GM23338 (cell line): ENCODE results near the gene EXOC4. TPM values are rescaled to one million over a fixed set of nuclear protein-coding genes. Genes with fewer than 3 reads are reported as not detected.

Source experiments
- ATAC-seq: fragments of 200-7000 bp; cut with Tn5 transposase; 3 replicates; pipeline ENCODE4 v1.9.1; 2020
- DNase-seq: peaks from one replicate; pipeline ENCODE4 v3.0.0-alpha.2; 2015; ENCODE audit warnings: low spot score
- H2AFZ ChIP-seq: fragments of 200-600 bp; sonication (generic); 2 replicates; pipeline ENCODE4 v1.8.0; 2016; ENCODE audit warnings: antibody characterized with exemption, mild to moderate bottlenecking, moderate library complexity
- H3F3A ChIP-seq: fragments of 200-600 bp; sonication (generic); replicated peaks from 2 replicates; pipeline ENCODE4 v1.8.0; 2017; ENCODE audit warnings: antibody characterized with exemption, mixed run types, low read depth
- H3K27ac ChIP-seq: fragments of 200-600 bp; sonication (generic); 2 replicates; pipeline ENCODE4 v1.6.1; 2016; ENCODE audit warnings: low read depth
- H3K27me3 ChIP-seq: fragments of 200-600 bp; sonication (generic); 2 replicates; pipeline ENCODE4 v1.8.0; 2016; ENCODE audit warnings: mild to moderate bottlenecking, mixed run types, moderate library complexity; ENCODE audit not compliant: insufficient read depth
- H3K36me3 ChIP-seq: fragments of 200-600 bp; sonication (generic); 2 replicates; pipeline ENCODE4 v1.8.0; 2016; ENCODE audit warnings: mild to moderate bottlenecking; ENCODE audit not compliant: insufficient read depth
- H3K4me1 ChIP-seq: fragments of 200-600 bp; sonication (generic); 2 replicates; pipeline ENCODE4 v1.8.0; 2016; ENCODE audit warnings: mild to moderate bottlenecking, moderate library complexity; ENCODE audit not compliant: insufficient read depth
- H3K4me2 ChIP-seq: fragments of 200-600 bp; sonication (generic); 2 replicates; pipeline ENCODE4 v1.7.1; 2017; ENCODE audit warnings: mixed run types
- H3K4me3 ChIP-seq: fragments of 200-600 bp; sonication (generic); 2 replicates; pipeline ENCODE4 v1.6.1; 2016; ENCODE audit warnings: mixed run types
- H3K79me2 ChIP-seq: fragments of 200-600 bp; sonication (generic); replicated peaks from 2 replicates; pipeline ENCODE4 v1.8.0; 2017; ENCODE audit warnings: mild to moderate bottlenecking; ENCODE audit not compliant: insufficient read depth
- H3K9me2 ChIP-seq: fragments of 200-600 bp; sonication (generic); 2 replicates; pipeline ENCODE4 v1.8.0; 2017; ENCODE audit not compliant: insufficient read depth
- H4K20me1 ChIP-seq: fragments of 200-600 bp; sonication (generic); replicated peaks from 2 replicates; pipeline ENCODE4 v1.8.0; 2017; ENCODE audit warnings: mild to moderate bottlenecking; ENCODE audit not compliant: insufficient read depth
- H3K27ac Mint-ChIP-seq: 2 replicates; pipeline ENCODE4 v1.8.0; 2020; ENCODE audit warnings: inconsistent platforms, mild to moderate bottlenecking, moderate library complexity, mixed read lengths
- H3K27me3 Mint-ChIP-seq: 3 replicates; pipeline ENCODE4 v1.8.0; 2022; ENCODE audit warnings: low read depth, mild to moderate bottlenecking, moderate library complexity, mixed read lengths, inconsistent platforms; ENCODE audit not compliant: insufficient read depth, poor library complexity
- H3K36me3 Mint-ChIP-seq: 3 replicates; pipeline ENCODE4 v1.8.0; 2021; ENCODE audit warnings: low read depth, mild to moderate bottlenecking, inconsistent platforms, moderate library complexity, mixed read lengths
- H3K4me1 Mint-ChIP-seq: 3 replicates; pipeline ENCODE4 v1.8.0; 2020; ENCODE audit warnings: mild to moderate bottlenecking, inconsistent platforms, mixed read lengths
- H3K4me3 Mint-ChIP-seq: 3 replicates; pipeline ENCODE4 v1.8.0; 2021; ENCODE audit warnings: moderate library complexity, mild to moderate bottlenecking, inconsistent platforms, mixed read lengths
- H3K9me3 Mint-ChIP-seq: 3 replicates; pipeline ENCODE4 v1.8.0; 2020; ENCODE audit warnings: moderate library complexity, mild to moderate bottlenecking, inconsistent platforms, mixed read lengths
- CREB1 ChIP-seq: fragments of 250-450 bp; sonication (Bioruptor Pico); IDR thresholded peaks from 2 replicates; pipeline ENCODE4 v1.5.0; 2020; ENCODE audit warnings: low read depth, mild to moderate bottlenecking, moderate library complexity
- EZH2 ChIP-seq: fragments of 200-600 bp; sonication (generic); IDR thresholded peaks from one replicate; pipeline ENCODE4 v1.8.0; 2017; ENCODE audit warnings: antibody characterized with exemption, mild to moderate bottlenecking, low read depth; ENCODE audit not compliant: unreplicated experiment
- EZH2phosphoT487 ChIP-seq: fragments of 200-600 bp; sonication (generic); IDR thresholded peaks from one replicate; pipeline ENCODE4 v1.8.1; 2018; ENCODE audit warnings: antibody characterized with exemption; ENCODE audit not compliant: unreplicated experiment
- REST ChIP-seq: IDR thresholded peaks from one replicate; pipeline ENCODE4 v1.6.1; 2018; ENCODE audit warnings: antibody characterized with exemption; ENCODE audit not compliant: unreplicated experiment
- STAT1 ChIP-seq: IDR thresholded peaks from one replicate; pipeline ENCODE4 v1.6.1; 2016; ENCODE audit warnings: antibody characterized with exemption; ENCODE audit not compliant: unreplicated experiment
- ZNF114 ChIP-seq: fragments of 250-450 bp; sonication (Bioruptor Pico); IDR thresholded peaks from 2 replicates; pipeline ENCODE4 v1.5.0; 2020; ENCODE audit warnings: mild to moderate bottlenecking, moderate library complexity
- polyA plus RNA-seq: library from polyadenylated mRNA; unstranded; fragments of >200 nt; fragmentation: Nextera tagmentation; extraction: Ambion mirVana; gene quantifications from 2 replicates; pipeline ENCODE4 v1.2.1, GENCODE V29; 2016
- total RNA-seq: library from RNA; depleted of rRNA; stranded (reverse); fragments of >200 nt; shearing (Covaris generic); gene quantifications from 2 replicates; pipeline ENCODE4 v1.2.3, GENCODE V29; 2014
- TF ChIP-seq, protein P1 (sequence below), 2 experiments: fragments of 200-600 bp in 1 of 2; sonication (generic) in 1 of 2; conservative IDR thresholded peaks; 2 replicates each; pipeline versions ENCODE4 v1.5.1 to v1.6.1; 2016 to 2017; ENCODE audit warnings: antibody characterized with exemption in 2 of 2, low read depth in 2 of 2, mild to moderate bottlenecking in 2 of 2, moderate library complexity in 1 of 2

Gene EXOC4
- total and polyA plus RNA-seq, 2 experiments from 2014 or later, result 37.5 to 52.7 TPM

GRCh38 chr7:133997463-133997862, 744.6 kb downstream of the EXOC4 start (continued):
- TF ChIP-seq REST (no peak), ZNF114 (CRISPR knock-in tag) (no peak), CREB1 (CRISPR knock-in tag) (no peak), STAT1 (no peak), EZH2phosphoT487 (no peak), EZH2 (no peak)

DNA sequence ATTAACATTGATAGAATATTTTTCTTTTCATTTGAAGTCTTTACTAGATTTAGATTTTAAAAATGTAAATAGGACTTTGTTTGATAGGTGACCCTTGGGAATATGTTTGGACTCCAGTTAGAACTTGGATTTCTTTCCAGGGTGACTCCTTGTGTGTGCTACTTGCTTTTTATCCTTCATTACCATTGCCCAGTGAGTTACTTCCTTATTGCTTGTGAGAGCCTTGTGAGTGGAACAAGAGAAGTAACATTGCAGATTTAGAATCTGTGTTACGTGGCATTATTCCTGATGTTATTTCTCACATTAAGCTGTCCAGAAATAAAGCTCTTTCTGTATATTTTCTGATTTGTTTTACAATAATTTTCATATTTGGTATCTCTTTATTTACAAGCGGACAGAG, 746.3 kb downstream of the EXOC4 start:
- no peak overlapping the region for H3K27ac Mint-ChIP-seq
- no peaks in the 10 kb centered on the region for H3K9me2 ChIP-seq
- ATAC-seq, result no peak

GRCh38 chr7:134004829-134005505, 752.1 kb downstream of the EXOC4 start:
- Mint-ChIP-seq H3K4me1 (no peaks in the 10 kb centered on the region; the same call in 2 of the 3 replicates), H3K9me3 (no peaks in the 10 kb centered on the region), H3K4me3 (no peak overlapping the region), H3K27me3 (no peaks in the 10 kb centered on the region), H3K36me3 (peaks cover 6% of the 10 kb centered on the region; the same call in 1 of the 3 replicates), H3K27ac (no peak overlapping the region)
- no peaks in the 10 kb centered on the region for H4K20me1 ChIP-seq
- H3K4me2 ChIP-seq, result no peak overlapping the region
- H3K9me2 ChIP-seq, result peaks cover 9% of the 10 kb centered on the region
- TF ChIP-seq, protein P1, sequence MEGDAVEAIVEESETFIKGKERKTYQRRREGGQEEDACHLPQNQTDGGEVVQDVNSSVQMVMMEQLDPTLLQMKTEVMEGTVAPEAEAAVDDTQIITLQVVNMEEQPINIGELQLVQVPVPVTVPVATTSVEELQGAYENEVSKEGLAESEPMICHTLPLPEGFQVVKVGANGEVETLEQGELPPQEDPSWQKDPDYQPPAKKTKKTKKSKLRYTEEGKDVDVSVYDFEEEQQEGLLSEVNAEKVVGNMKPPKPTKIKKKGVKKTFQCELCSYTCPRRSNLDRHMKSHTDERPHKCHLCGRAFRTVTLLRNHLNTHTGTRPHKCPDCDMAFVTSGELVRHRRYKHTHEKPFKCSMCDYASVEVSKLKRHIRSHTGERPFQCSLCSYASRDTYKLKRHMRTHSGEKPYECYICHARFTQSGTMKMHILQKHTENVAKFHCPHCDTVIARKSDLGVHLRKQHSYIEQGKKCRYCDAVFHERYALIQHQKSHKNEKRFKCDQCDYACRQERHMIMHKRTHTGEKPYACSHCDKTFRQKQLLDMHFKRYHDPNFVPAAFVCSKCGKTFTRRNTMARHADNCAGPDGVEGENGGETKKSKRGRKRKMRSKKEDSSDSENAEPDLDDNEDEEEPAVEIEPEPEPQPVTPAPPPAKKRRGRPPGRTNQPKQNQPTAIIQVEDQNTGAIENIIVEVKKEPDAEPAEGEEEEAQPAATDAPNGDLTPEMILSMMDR (conservative IDR thresholded peaks at IDR 0.05; ENCODE audit: low read depth in 2 of 2), result 0 out of 4 replicates have a peak, but pooled peaks of 1 of the 2 experiments have one; percentile 17
- no peak for TF ChIP-seq EZH2phosphoT487
- no peaks in the 10 kb centered on the region for H3K79me2 ChIP-seq
- no peak overlapping the region for H3K4me3 ChIP-seq
- H3F3A ChIP-seq, result no peaks in the 10 kb centered on the region
- DNase-seq, result no peak
- no peaks in the 10 kb centered on the region for H3K36me3 ChIP-seq
- no peak for ATAC-seq
- H3K27me3 ChIP-seq, result no peaks in the 10 kb centered on the region
- H3K4me1 ChIP-seq, result no peaks in the 10 kb centered on the region
- no peak overlapping the region for H3K27ac ChIP-seq
- H2AFZ ChIP-seq, result no peak overlapping the region

More for the DNA sequence above, 746.3 kb downstream of the EXOC4 start:
- no peak overlapping the region for H3K4me3 Mint-ChIP-seq
- Histone ChIP-seq H4K20me1 (no peaks in the 10 kb centered on the region), H2AFZ (no peak overlapping the region), H3K27me3 (no peaks in the 10 kb centered on the region), H3F3A (no peaks in the 10 kb centered on the region), H3K27ac (no peak overlapping the region), H3K79me2 (no peaks in the 10 kb centered on the region), H3K4me1 (no peaks in the 10 kb centered on the region), H3K4me3 (no peak overlapping the region), H3K36me3 (no peaks in the 10 kb centered on the region), H3K4me2 (no peak overlapping the region)
- DNase-seq, result no peak
- no peaks in the 10 kb centered on the region for H3K36me3 Mint-ChIP-seq
- H3K27me3 Mint-ChIP-seq, result no peaks in the 10 kb centered on the region
- no peaks in the 10 kb centered on the region for H3K4me1 Mint-ChIP-seq
- no peaks in the 10 kb centered on the region for H3K9me3 Mint-ChIP-seq
- TF ChIP-seq STAT1, result no peak
- TF ChIP-seq CREB1 (CRISPR knock-in tag), result no peak
- no peak for TF ChIP-seq EZH2phosphoT487
